Peyer's patch (tissue), 4 donors: ENCODE data around the gene HEXD.

Experiments used
- POLR2A ChIP-seq, 2 donors: fragments of 450-650 bp; IDR thresholded peaks; one replicate each; pipeline ENCODE4 v1.5.1; 2017; ENCODE audit warnings: antibody characterized with exemption in 2 of 2, mild to moderate bottlenecking in 2 of 2, moderate library complexity in 2 of 2
- TF ChIP-seq, protein P1 (sequence below), 6 experiments: fragments of 450-650 bp in 4 of 6; fragments of 200-600 bp in 2 of 6; sonication (generic) in 1 of 6; IDR thresholded peaks; one replicate each; pipeline ENCODE4 v1.5.1; 2017 to 2019; ENCODE audit warnings: antibody characterized with exemption in 6 of 6, mild to moderate bottlenecking in 3 of 6, moderate library complexity in 1 of 6

DNA sequence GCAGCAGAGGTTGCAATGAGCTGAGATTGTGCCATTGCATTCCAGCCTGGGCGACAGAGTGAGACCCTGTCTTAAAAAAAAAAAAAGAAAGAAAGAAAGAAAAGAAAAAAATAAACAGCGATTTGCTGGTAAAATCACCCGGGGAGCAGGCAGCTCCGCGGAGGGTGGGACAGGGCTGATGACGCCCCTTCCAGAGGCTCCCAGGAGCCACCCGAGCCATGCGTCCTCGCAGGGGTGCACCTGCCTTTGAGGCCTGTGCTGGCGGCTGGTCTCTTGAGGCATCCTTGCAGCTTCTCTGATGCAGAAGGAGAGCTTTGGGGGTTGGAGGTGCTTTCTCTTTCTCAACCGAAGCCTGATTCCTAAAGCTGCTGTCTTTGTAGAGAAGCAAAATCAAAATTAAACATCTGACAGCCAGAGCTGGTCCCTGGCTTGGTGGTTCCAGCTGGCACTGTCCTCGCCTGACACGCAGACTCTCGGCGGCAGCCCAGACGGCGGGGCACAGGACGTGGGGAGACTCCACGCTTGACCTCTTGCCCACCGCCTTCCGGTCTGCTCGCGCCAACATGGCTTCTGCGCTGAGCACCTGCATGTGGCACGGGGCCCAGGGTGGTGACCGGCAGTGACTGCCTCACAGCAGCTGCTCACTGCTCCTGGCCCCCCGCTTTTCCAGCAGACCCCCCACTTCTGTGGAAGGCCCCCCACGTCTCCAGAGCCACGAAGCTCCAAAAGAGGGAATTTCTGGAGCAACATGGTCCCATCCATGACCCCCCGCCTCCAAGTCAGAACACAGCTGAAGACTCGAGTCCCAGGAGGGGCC is 40.0 kb upstream of the HEXD start:
- TF ChIP-seq, protein P1, sequence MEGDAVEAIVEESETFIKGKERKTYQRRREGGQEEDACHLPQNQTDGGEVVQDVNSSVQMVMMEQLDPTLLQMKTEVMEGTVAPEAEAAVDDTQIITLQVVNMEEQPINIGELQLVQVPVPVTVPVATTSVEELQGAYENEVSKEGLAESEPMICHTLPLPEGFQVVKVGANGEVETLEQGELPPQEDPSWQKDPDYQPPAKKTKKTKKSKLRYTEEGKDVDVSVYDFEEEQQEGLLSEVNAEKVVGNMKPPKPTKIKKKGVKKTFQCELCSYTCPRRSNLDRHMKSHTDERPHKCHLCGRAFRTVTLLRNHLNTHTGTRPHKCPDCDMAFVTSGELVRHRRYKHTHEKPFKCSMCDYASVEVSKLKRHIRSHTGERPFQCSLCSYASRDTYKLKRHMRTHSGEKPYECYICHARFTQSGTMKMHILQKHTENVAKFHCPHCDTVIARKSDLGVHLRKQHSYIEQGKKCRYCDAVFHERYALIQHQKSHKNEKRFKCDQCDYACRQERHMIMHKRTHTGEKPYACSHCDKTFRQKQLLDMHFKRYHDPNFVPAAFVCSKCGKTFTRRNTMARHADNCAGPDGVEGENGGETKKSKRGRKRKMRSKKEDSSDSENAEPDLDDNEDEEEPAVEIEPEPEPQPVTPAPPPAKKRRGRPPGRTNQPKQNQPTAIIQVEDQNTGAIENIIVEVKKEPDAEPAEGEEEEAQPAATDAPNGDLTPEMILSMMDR (IDR thresholded peaks at IDR 0.05), result no peak
- no peak for TF ChIP-seq POLR2A (IDR thresholded peaks at IDR 0.05)
